ENCODE results near the gene CNTFR. TPM values are rescaled to one million over a fixed set of nuclear protein-coding genes. Genes with fewer than 3 reads are reported as not detected.

Gene CNTFR
- total RNA-seq, 1 donor from 2014 or later = 8.3 TPM

DNA sequence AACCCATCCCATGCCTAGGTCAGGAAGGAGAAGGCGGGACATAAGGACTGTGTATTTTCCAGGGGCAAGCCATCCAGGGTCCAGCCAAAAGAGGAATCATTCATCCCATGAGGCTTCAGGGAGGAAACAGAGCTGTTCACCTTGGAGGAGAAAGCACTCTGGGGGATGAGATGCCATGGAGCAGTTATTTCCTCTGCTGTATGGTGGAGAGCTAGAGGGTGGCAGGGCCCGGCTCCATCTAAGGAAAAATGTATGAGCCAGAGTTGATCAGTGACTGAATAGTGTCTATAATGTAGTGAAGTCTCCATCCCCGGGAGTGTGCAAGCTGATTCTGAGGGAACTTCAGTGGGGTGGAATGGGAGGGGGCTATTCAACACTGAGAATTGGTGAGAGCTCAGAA is 74.7 kb downstream of the CNTFR start:
- DNase-seq (ENCODE audit: extremely low spot score in 2 of 2) = no peak
- H3K27ac ChIP-seq = no peak overlapping the region
- no peaks in the 10 kb centered on the region for H3K36me3 ChIP-seq
- no peaks in the 10 kb centered on the region for H3K9me3 ChIP-seq
- TF ChIP-seq, protein P1, sequence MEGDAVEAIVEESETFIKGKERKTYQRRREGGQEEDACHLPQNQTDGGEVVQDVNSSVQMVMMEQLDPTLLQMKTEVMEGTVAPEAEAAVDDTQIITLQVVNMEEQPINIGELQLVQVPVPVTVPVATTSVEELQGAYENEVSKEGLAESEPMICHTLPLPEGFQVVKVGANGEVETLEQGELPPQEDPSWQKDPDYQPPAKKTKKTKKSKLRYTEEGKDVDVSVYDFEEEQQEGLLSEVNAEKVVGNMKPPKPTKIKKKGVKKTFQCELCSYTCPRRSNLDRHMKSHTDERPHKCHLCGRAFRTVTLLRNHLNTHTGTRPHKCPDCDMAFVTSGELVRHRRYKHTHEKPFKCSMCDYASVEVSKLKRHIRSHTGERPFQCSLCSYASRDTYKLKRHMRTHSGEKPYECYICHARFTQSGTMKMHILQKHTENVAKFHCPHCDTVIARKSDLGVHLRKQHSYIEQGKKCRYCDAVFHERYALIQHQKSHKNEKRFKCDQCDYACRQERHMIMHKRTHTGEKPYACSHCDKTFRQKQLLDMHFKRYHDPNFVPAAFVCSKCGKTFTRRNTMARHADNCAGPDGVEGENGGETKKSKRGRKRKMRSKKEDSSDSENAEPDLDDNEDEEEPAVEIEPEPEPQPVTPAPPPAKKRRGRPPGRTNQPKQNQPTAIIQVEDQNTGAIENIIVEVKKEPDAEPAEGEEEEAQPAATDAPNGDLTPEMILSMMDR (IDR thresholded peaks at IDR 0.05) = no peak
- TF ChIP-seq POLR2A (IDR thresholded peaks at IDR 0.05) (no peak), POLR2AphosphoS5 (IDR thresholded peaks at IDR 0.05; ENCODE audit: insufficient read depth in 1 of 2, low read depth in 1 of 2) (no peak)
- no peak overlapping the region for H3K4me3 ChIP-seq
- intact Hi-C loops (cut with DNase I) = no loop called here
- H3K4me1 ChIP-seq = no peaks in the 10 kb centered on the region
- H3K27me3 ChIP-seq = no peaks in the 10 kb centered on the region

DNA sequence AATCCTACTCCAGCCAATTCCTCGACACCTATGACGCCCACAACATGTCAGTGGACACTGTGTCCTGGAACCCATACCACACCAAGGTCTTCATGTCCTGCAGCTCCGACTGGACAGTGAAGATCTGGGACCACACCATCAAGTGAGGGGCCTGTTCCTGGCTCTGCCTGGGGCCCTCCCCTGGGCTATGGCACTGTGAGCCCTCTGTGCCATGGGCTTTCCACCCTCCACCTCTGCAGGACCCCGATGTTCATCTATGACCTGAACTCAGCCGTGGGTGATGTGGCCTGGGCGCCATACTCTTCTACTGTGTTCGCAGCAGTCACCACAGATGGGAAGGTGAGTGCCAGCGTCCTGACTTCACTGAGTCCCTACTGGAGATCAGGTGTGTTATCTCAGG is 75.1 kb downstream of the CNTFR start:
- no peaks in the 10 kb centered on the region for H3K4me1 ChIP-seq

DNA sequence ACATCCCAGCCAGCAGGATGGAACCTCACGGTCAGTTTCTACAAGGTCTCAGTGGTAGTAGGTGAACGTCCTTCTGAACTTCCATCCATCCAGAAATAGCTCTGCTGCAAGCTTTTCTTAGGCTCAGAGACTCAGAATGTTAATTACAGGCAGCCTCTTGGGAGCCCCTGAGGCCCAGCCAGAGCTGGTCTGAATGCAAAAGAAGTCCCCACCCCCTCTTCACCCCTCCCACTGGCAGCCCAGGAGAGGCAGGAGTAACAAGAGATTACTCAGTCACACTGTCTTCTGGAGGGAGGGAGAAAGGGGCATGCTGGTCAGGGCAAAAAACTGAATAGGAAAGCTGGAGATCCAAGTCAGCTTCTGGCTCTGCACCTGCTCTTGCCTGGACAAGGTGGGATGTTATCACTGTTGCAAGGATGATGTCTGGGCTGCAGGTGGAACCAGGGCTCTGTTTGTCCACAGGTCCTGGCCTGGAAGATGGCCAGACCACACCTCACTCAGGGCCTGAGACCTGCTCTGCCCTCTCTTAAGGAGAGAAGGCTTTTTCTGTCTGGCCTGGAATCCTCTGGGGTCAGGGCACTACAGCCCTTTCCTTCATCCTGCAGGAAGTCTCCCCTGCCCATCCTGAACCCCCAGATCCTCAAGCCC is 75.8 kb downstream of the CNTFR start:
- H3K36me3 ChIP-seq = no peaks in the 10 kb centered on the region
- no peaks in the 10 kb centered on the region for H3K4me1 ChIP-seq
- H3K9me3 ChIP-seq = no peaks in the 10 kb centered on the region
- H3K4me3 ChIP-seq = no peak overlapping the region
- TF ChIP-seq POLR2A (IDR thresholded peaks at IDR 0.05) = no peak
- TF ChIP-seq POLR2AphosphoS5 (IDR thresholded peaks at IDR 0.05; ENCODE audit: insufficient read depth in 1 of 2, low read depth in 1 of 2) = no peak
- TF ChIP-seq, protein P1 (IDR thresholded peaks at IDR 0.05) = no peak
- H3K27ac ChIP-seq = no peak overlapping the region
- no peaks in the 10 kb centered on the region for H3K27me3 ChIP-seq
- no peak for DNase-seq (ENCODE audit: extremely low spot score in 2 of 2)
- intact Hi-C loops (cut with DNase I) = no loop called here

More for the DNA sequence above, 75.1 kb downstream of the CNTFR start:
- Histone ChIP-seq H3K27me3 (no peaks in the 10 kb centered on the region), H3K9me3 (no peaks in the 10 kb centered on the region), H3K27ac (no peak overlapping the region), H3K36me3 (no peaks in the 10 kb centered on the region), H3K4me3 (no peak overlapping the region)
- no peak for DNase-seq (ENCODE audit: extremely low spot score in 2 of 2)
- intact Hi-C loops (cut with DNase I) = no loop called here
- TF ChIP-seq POLR2A (IDR thresholded peaks at IDR 0.05) (no peak), POLR2AphosphoS5 (IDR thresholded peaks at IDR 0.05; ENCODE audit: insufficient read depth in 1 of 2, low read depth in 1 of 2) (no peak)
- TF ChIP-seq, protein P1 (IDR thresholded peaks at IDR 0.05) = no peak

DNA sequence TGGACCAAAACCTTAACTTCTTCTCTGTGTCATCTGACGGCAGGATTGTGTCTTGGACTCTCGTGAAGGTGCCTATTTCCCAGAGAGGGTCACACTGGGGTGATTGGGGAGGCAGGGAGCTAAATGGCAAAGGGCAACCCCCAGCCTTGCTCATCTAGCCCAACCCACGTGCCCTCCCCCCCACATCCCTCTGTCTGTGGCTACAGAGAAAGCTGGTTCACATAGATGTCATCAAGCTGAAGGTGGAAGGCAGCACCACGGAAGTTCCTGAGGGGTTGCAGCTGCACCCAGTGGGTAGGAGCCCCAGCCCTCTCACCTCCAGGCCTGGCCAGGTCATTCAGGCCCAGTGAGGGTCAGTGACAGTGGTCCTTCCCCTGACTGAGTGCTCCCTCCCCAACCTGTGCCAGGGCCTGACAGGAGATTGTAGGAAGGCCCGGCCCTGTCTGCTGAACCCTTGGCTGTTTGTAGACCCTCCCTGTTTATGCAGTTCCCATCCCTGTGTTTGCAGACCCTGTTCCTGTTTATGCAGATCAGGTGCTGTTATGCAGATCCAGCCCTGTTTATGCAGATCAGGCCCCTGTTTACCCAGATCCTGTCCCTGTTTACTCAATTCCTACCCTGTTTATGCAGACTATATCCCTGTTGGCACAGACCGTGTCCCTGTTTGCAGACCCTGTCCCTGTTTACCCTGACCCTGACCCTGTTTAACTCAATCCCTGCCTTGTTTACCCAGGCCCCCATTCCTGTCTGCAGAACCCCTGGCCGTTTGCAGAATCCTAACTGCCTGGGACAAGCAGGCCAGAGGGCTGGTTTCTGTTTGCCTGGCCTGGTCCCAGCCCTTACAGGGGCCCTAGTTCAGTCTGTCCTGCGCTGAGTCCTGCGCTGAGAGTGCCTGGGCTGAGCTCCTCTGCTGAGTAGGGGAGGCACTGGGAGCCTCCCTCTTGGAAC is 77.1 kb downstream of the CNTFR start:
- DNase-seq (ENCODE audit: extremely low spot score in 2 of 2) = no peak
- H3K27ac ChIP-seq = no peak overlapping the region
- H3K36me3 ChIP-seq = no peaks in the 10 kb centered on the region
- no peaks in the 10 kb centered on the region for H3K9me3 ChIP-seq
- H3K27me3 ChIP-seq = no peaks in the 10 kb centered on the region
- no peak overlapping the region for H3K4me3 ChIP-seq
- intact Hi-C loops (cut with DNase I) = no loop called here
- no peaks in the 10 kb centered on the region for H3K4me1 ChIP-seq
- TF ChIP-seq POLR2AphosphoS5 (IDR thresholded peaks at IDR 0.05; ENCODE audit: insufficient read depth in 1 of 2, low read depth in 1 of 2) = no peak
- TF ChIP-seq, protein P1 (IDR thresholded peaks at IDR 0.05) = no peak
- no peak for TF ChIP-seq POLR2A (IDR thresholded peaks at IDR 0.05)
